Activated CD8-positive, alpha-beta memory T cell treated with anti-CD3 and anti-CD28 coated beads, Interleukin-2, amount 10 ng/mL, durations not matched to agents 7 days and 5 days (primary cell): Measurements from ENCODE around the gene DIP2B. TPM values are rescaled to one million over a fixed set of nuclear protein-coding genes. Genes with fewer than 3 reads are reported as not detected.

ENCODE experiments used
- ATAC-seq: fragments of 150-1000 bp; cut with Tn5 transposase; one replicate; pipeline ENCODE4 v1.10.0; 2021; ENCODE audit warnings: moderate library complexity
- CTCF ChIA-PET: fragments of 350-600 bp; sonication (Branson Sonifier 250); formaldehyde crosslinking; loops from one replicate; lab custom pipeline; 2021; ENCODE audit warnings: antibody characterized with exemption; lab: Charles Lee
- DNase-seq: peaks from one replicate; pipeline ENCODE4 v3.0.0-alpha.2; 2020
- H3K27ac Mint-ChIP-seq: one replicate; pipeline ENCODE4 v1.8.0; 2021; ENCODE audit warnings: mild to moderate bottlenecking, mixed read lengths
- H3K27me3 Mint-ChIP-seq: one replicate; pipeline ENCODE4 v1.8.0; 2021; ENCODE audit warnings: mixed read lengths
- H3K36me3 Mint-ChIP-seq: one replicate; pipeline ENCODE4 v1.8.0; 2021; ENCODE audit warnings: mild to moderate bottlenecking, mixed read lengths
- H3K4me1 Mint-ChIP-seq: one replicate; pipeline ENCODE4 v1.8.0; 2021; ENCODE audit warnings: mixed read lengths
- H3K4me3 Mint-ChIP-seq: one replicate; pipeline ENCODE4 v1.8.0; 2021; ENCODE audit warnings: mild to moderate bottlenecking, moderate library complexity, mixed read lengths
- H3K9me3 Mint-ChIP-seq: one replicate; pipeline ENCODE4 v1.8.0; 2022; ENCODE audit warnings: low read depth, mixed read lengths
- total RNA-seq, 2 experiments: library from RNA; stranded (reverse); gene quantifications; one replicate each; pipeline ENCODE4 v1.2.3, GENCODE V29; 2021

DIP2B gene
- total RNA-seq, 2 experiments from 2014 or later: 14.7 to 14.8 TPM

DNA sequence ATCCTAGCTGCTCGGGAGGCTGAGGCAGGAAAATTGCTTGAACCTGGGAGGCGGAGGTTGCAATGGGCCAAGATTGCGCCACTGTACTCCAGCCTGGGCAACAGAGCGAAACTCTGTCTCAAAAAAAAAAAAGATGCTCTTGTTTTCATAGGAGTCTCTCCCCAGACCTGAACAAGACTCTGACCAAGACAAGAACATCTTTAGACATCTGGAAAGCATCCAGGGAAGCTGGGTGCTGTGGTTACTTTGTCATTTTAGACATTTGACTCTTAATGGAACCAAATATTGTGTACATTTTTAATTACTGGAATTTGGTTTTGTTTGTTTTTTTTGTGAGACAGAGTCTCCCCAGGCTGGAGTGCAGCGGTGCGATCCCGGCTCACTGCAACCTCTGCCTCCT lies 238.0 kb downstream of the DIP2B start:
- ATAC-seq (no peak), DNase-seq (no peak)
- CTCF ChIA-PET: no interaction called here
- H3K27me3 Mint-ChIP-seq: no peaks in the 10 kb centered on the region
- H3K27ac Mint-ChIP-seq: no peak overlapping the region
- no peaks in the 10 kb centered on the region for H3K9me3 Mint-ChIP-seq
- H3K4me3 Mint-ChIP-seq: no peak overlapping the region
- H3K4me1 Mint-ChIP-seq: no peaks in the 10 kb centered on the region
- H3K36me3 Mint-ChIP-seq: peaks cover 26% of the 10 kb centered on the region

DNA sequence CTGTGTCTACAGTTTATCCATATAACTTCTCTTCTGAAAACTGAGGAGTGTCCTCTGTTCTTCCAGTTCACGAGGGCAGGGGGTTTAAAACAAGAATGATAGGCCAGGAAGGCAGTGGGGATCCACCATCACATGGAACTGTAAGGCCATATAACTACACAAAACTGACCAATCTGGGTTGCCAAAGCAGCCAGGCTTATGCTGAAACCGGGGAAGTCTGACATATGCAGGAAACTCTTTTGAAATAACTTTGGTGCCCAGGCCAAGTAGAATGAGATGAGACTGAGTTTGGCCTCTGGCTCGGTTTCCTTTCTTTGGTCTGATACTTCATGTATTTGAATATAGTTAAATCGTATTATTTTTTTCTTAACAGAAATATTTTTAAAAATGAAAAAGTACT lies 241.1 kb downstream of the DIP2B start:
- no peak for DNase-seq
- H3K27ac Mint-ChIP-seq: no peak overlapping the region
- H3K27me3 Mint-ChIP-seq: no peaks in the 10 kb centered on the region
- ATAC-seq: no peak
- no peak overlapping the region for H3K4me3 Mint-ChIP-seq
- peaks cover 11% of the 10 kb centered on the region for H3K36me3 Mint-ChIP-seq
- no peaks in the 10 kb centered on the region for H3K9me3 Mint-ChIP-seq
- CTCF ChIA-PET: no interaction called here
- H3K4me1 Mint-ChIP-seq: no peaks in the 10 kb centered on the region

DNA sequence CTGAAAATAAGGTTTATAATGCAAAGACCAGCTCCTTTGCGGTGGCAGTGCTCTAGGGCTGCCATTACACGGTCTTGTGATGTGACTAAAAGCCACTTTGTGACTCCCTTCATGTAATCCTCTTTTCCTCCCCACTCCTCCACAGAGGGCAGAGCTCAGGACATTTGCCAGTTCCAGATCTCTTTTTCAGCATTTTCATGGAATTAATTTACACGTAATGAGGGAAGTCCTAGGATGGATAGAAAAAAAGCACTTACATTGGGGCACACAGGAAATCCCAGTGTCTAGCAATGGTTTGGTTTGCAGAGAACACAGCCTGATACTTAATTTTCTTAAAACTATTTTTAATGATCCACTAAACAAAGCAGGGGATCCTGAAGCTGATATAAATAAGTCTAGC lies 241.6 kb downstream of the DIP2B start:
- Mint-ChIP-seq H3K27ac (no peak overlapping the region), H3K4me3 (no peak overlapping the region), H3K36me3 (peaks cover 7% of the 10 kb centered on the region), H3K9me3 (no peaks in the 10 kb centered on the region), H3K27me3 (no peaks in the 10 kb centered on the region), H3K4me1 (no peaks in the 10 kb centered on the region)
- ATAC-seq: no peak
- CTCF ChIA-PET: no interaction called here
- DNase-seq: no peak

DNA sequence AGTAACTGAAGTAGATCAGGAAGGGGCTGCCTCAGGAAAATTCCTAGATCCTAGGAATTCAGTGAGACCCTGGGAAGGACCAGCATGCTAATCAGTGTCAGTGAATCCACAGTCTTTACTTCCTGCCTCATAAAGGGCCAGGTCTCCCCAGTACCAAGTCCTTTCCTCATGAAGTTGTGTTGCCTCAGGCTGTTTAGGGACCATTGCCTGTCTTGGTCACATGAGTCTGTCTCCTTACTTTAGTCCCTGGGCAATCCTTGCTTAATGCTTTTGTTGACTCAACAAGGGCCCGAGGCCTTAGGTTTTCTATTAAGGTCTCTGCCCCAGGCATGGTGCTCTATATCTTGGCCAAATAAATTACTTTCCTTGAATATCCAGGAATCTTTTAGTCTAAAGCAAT lies 243.0 kb downstream of the DIP2B start:
- CTCF ChIA-PET: no interaction called here
- no peak for DNase-seq
- Mint-ChIP-seq H3K9me3 (no peaks in the 10 kb centered on the region), H3K27me3 (no peaks in the 10 kb centered on the region), H3K4me1 (no peaks in the 10 kb centered on the region), H3K36me3 (peaks cover 5% of the 10 kb centered on the region), H3K27ac (no peak overlapping the region), H3K4me3 (no peak overlapping the region)
- ATAC-seq: no peak

DNA sequence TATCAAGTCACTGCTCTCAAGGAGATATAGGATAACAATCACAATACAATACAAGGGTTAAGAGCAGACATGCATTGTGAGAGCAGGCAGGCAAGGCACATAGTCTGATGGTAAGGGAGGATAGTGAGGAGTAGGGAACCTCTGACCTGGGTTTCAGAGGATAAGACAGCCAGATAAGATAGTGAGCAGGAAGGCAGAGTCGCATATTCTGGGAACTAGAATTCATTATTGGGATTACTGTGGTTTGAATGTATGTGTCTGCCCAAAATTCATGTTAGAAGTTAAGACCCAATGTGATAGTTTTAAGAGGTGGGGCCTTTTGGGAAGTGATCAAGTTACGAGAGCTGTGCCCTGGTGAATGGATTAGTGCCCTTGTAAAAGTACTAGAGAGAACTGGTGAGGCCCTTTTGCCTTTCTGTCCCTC lies 244.7 kb downstream of the DIP2B start:
- Mint-ChIP-seq H3K27ac (no peak overlapping the region), H3K4me3 (no peak overlapping the region), H3K4me1 (no peaks in the 10 kb centered on the region), H3K27me3 (no peaks in the 10 kb centered on the region), H3K36me3 (peaks cover 3% of the 10 kb centered on the region), H3K9me3 (no peaks in the 10 kb centered on the region)
- DNase-seq: no peak
- ATAC-seq: no peak
- CTCF ChIA-PET: interaction anchor here (0.6 to 1.3 kb wide), 2 partner anchors 14 to 580 kb away, joined by 3 read pairs; no protein-coding TSS in a partner anchor

DNA sequence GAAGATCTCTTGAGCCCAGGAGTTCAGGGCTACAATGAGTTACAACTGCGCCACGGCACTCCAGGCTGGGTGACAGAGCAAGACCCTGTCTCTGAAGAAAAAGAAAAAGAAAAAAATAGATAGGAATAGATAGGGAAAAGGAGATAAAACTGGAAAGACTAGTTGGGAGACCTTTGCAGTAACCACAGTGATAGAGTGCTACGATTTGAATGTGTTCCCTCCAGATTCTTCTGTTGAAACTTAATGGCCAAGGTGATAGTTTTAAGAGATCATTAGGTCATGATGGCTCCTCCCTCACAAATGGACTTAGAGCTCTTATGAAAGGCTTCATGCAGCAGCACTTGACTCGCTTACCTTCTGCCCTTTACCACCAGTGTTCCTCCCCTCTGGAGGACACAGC lies 245.6 kb downstream of the DIP2B start:
- CTCF ChIA-PET: no interaction called here
- no peaks in the 10 kb centered on the region for H3K9me3 Mint-ChIP-seq

DNA sequence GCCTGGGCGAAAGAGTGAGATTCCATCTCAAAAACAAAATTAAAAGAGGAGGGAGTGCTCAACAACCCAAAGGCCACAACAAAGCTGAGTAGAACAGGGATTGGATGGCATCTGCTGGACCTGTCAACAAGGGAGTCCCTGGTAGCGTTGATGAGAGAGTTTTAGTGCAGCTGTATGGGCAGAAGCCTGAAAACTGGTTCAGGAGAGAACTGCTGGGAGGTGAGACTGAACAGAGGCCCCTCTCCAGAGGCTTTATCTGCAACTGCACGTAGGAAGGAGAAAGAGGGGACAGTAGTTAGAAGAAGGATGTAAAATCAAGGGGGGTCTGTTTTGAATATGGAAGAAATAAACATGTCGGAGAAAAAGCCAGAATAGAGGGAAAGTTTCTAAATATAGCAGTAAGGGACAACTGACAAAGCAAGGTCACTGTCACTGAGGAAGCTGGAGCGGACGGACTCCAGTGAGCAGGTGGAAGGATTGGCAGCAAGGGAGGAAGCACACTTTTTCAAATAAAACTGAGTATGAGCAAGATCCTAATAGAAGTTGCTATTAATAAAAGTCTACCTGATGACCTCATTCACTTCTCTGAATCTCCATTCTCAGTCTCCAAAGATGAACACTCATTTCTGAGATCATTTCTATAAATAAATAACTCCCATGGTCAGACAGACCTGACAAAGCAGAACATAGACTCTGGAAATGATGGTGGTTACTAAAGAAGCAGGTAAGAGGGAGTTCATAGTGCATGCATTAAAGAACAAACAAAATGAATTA lies 247.3 kb downstream of the DIP2B start:
- ATAC-seq (no peak), DNase-seq (no peak)
- peaks cover 2% of the 10 kb centered on the region for H3K4me1 Mint-ChIP-seq
- H3K9me3 Mint-ChIP-seq: no peaks in the 10 kb centered on the region
- H3K36me3 Mint-ChIP-seq: no peaks in the 10 kb centered on the region
- H3K27me3 Mint-ChIP-seq: no peaks in the 10 kb centered on the region
- no peak overlapping the region for H3K4me3 Mint-ChIP-seq
- CTCF ChIA-PET: no interaction called here
- no peak overlapping the region for H3K27ac Mint-ChIP-seq

More for the DNA sequence above, 245.6 kb downstream of the DIP2B start:
- no peak for ATAC-seq
- Mint-ChIP-seq H3K4me3 (no peak overlapping the region), H3K4me1 (no peaks in the 10 kb centered on the region), H3K27me3 (no peaks in the 10 kb centered on the region), H3K36me3 (peaks cover 2% of the 10 kb centered on the region), H3K27ac (no peak overlapping the region)
- no peak for DNase-seq

DNA sequence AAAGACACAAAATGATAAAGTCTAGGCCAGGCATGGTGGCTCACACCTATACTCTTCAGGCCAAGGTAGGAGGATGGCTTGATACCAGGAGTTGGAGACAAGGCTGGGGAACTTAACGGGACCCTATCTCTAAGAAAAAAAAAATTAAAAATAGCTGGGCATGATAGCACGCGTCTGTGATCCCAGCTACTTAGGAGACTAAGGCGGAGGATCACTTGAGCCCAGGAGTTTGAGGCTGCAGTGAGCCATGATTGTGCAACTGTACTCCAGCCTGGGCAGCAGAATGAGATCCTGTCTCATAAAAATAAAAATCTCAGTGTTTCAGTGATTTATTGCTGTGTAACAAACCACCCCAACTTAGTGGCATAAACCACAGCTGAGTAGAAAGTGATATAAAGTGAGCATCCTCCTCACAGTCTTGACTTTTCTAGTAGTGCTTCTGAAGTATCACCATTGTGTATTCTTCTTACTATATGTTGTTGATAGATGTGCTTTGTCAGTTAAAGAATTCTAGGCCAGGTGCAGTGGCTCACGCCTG lies 248.5 kb downstream of the DIP2B start:
- CTCF ChIA-PET: interaction anchor here (2.3 kb wide), 1 partner anchor 12 kb away, joined by 9 read pairs; no protein-coding TSS in a partner anchor
- H3K4me3 Mint-ChIP-seq: no peak overlapping the region
- no peaks in the 10 kb centered on the region for H3K27me3 Mint-ChIP-seq

DNA sequence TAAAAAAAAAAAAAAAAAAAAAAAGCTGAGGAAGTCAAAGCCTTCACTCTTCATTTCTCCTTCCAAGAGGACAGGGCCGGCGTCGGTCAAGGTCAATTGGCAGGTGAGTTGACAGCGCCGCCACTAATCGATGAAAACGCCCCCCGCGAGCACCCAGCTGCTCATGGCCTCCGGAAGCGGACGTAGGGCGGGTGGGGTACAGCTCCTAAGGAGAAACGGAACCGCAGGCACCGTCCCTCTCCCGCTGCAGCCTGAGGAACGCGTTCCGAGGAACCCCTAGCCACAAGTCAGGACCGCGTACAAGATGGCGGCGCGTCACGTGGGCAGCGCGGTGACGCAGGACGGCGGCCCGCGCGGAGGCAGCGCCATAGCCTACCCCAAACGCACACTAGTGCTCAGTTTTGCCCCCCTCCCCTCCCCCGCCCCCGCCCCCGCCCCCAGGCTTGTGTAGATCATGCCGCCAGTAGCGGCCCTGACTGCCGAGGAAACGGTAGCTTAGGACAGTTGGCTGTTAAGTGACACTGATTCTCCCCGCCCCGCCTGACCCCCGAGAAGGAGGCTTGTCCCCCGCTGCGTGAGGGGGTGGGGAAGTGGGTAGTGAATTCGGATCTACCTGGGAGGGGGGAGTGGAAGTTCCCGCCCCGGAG lies 259.0 kb downstream of the DIP2B start, which contains the start of gene ATF1:
Gene ATF1 (plus strand): TSS at position 463 of the 647 bp plus-strand sequence. CDS start 16,045 bp downstream, outside the sequence.
- Mint-ChIP-seq H3K27ac (peak within 1 kb of the TSS; percentile 95), H3K4me3 (peak within 1 kb of the TSS; percentile 85), H3K27me3 (no peaks in the 10 kb centered on the region), H3K36me3 (peaks cover 12% of the 10 kb centered on the region), H3K9me3 (no peaks in the 10 kb centered on the region), H3K4me1 (peaks cover 32% of the 10 kb centered on the region)
- CTCF ChIA-PET: interaction anchor here (0.8 to 4.1 kb wide), 8 partner anchors 10 to 577 kb away, joined by 3 to 46 read pairs (median 6); partner anchors contain the start of genes DAZAP2, DIP2B and SLC11A2
- ATAC-seq: peak; percentile 84
- peak; percentile 93 for DNase-seq

More for the DNA sequence above, 248.5 kb downstream of the DIP2B start:
- ATAC-seq (no peak), DNase-seq (no peak)
- H3K4me1 Mint-ChIP-seq: peaks cover 2% of the 10 kb centered on the region
- H3K27ac Mint-ChIP-seq: no peak overlapping the region
- no peaks in the 10 kb centered on the region for H3K9me3 Mint-ChIP-seq
- no peaks in the 10 kb centered on the region for H3K36me3 Mint-ChIP-seq

DNA sequence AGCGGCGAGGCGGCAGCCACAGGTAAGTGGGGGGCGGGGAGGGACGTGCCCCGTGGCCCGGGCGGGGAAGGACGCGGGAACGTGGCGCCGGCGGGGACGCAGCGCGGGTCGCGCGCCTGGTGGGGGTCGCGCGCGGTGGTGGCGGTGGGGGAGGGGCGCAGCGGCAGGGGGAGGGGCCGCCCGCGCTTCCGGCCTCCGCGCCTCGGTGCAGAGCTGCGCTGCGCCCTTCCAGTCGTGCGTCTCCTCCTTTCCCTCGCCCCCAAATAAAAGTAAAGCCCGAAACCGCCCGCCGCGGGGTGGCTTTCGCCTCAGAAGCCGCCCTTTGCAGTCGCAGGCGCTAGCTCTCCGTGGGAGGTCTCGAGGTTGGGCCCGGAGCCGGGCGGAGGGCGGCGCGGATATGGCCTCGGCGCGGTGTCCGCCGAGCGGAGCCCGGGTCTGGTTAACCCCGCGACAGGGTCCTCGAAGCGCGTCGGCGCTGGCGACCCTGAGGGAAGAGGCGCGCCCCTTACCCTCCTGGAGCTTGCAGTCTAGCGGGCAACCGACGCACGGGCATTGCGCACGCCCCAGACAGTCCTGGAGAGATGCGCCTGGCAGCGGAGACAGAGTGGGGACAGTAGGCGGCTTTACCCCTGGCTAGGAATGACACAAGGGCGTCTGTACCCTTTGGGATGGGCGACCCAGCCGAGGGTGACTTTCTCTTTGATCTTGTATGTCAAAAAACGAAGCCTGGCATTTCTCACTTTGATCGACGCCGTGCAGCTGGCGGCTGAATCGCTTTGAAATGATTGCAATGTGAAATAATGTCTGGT lies 259.7 kb downstream of the DIP2B start:
- H3K4me3 Mint-ChIP-seq: peak overlapping the region; percentile 85
- ATAC-seq: peak; percentile 66
- H3K27me3 Mint-ChIP-seq: no peaks in the 10 kb centered on the region
- CTCF ChIA-PET: interaction anchor here (0.9 to 4.1 kb wide), 32 partner anchors 9 to 579 kb away, joined by 3 to 46 read pairs (median 4); partner anchors contain the start of genes DAZAP2, DIP2B, LETMD1 and SLC11A2
- H3K27ac Mint-ChIP-seq: peak overlapping the region; percentile 95
- H3K4me1 Mint-ChIP-seq: peaks cover 32% of the 10 kb centered on the region
- H3K9me3 Mint-ChIP-seq: peaks cover 3% of the 10 kb centered on the region
- DNase-seq: peak; percentile 84
- peaks cover 15% of the 10 kb centered on the region for H3K36me3 Mint-ChIP-seq

DNA sequence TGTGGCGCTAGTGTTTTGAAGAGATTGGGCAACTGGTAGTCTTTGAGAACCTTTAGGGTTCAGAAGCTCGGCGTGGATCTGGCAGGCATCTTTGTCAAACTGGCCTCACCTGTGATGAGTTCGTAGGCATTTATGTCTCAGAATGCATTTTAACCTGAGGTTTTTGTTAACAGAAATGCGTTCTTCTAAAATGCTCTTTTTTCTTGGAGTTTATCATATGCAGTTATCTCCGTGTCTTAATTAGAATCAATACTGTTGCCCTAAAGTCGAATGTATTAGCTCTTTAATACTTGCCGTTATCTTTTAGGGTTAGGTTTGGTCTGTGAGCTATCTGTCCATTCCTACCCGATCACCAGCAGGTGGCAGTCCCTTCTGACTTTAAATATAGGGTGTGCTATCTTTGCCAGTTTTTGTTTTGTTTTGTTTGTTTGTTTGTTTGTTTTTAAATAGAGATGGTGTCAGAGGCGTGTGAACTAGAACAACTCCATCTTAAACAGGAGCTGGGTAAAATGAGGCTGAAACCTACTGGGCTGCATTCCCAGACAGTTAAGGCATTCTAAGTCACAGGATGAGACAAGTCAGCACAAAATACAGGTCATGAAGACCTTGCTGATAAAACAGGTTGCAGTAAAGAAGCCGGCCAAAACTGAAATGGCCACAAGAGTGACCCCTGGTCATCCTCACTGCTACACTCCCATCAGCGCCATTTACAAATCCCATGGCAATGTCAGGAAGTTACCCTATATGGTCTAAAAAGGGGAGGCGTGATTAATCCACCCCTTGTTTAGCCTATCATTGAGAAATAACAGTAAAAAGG lies 260.5 kb downstream of the DIP2B start:
- peaks cover 17% of the 10 kb centered on the region for H3K36me3 Mint-ChIP-seq
- H3K4me3 Mint-ChIP-seq: peak overlapping the region; percentile 85
- DNase-seq (peak; percentile 80), ATAC-seq (peak; percentile 38)
- H3K27me3 Mint-ChIP-seq: no peaks in the 10 kb centered on the region
- H3K4me1 Mint-ChIP-seq: peaks cover 32% of the 10 kb centered on the region
- H3K27ac Mint-ChIP-seq: peak overlapping the region; percentile 94
- peaks cover 3% of the 10 kb centered on the region for H3K9me3 Mint-ChIP-seq
- CTCF ChIA-PET: interaction anchor here (0.9 to 4.1 kb wide), 33 partner anchors 9 to 578 kb away, joined by 3 to 46 read pairs (median 4); partner anchors contain the start of genes DAZAP2, DIP2B, LETMD1 and SLC11A2

DNA sequence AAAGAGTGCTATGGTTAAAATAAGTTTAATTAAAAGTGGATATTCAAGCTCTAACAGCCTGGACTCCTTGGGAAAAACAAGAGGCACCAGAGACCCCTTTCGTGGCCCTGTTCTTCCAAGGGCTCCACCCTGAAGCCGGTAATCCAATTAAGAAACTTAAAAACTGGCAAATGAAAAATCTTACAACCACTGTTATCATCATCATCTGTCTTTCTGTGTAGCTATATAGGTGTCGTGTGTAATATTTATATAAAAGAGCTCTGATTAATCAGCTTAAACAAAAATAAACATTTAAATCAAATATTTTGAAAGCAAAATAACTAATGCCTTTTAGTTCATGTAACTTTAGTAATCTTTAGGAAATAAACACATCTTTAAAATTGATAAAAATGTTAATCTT lies 263.6 kb downstream of the DIP2B start:
- ATAC-seq (no peak), DNase-seq (no peak)
- CTCF ChIA-PET: interaction anchor here (0.7 kb wide), 1 partner anchor 223 kb away, joined by 3 read pairs; no protein-coding TSS in a partner anchor
- H3K4me1 Mint-ChIP-seq: peaks cover 15% of the 10 kb centered on the region
- H3K27ac Mint-ChIP-seq: no peak overlapping the region
- no peaks in the 10 kb centered on the region for H3K27me3 Mint-ChIP-seq
- H3K9me3 Mint-ChIP-seq: peaks cover 6% of the 10 kb centered on the region
- H3K36me3 Mint-ChIP-seq: peaks cover 36% of the 10 kb centered on the region
- no peak overlapping the region for H3K4me3 Mint-ChIP-seq
